B cell (primary cell): ENCODE results near the gene INO80C.

Experiments used
- EZH2 ChIP-seq: IDR thresholded peaks from 2 replicates; pipeline ENCODE4 v1.6.1; 2012; ENCODE audit warnings: borderline replicate concordance, low read depth, mild to moderate bottlenecking, moderate library complexity, low read length; ENCODE audit not compliant: insufficient read depth, poor library complexity, severe bottlenecking
- TF ChIP-seq, protein P1 (sequence below): fragments of 200-600 bp; IDR thresholded peaks from one replicate; pipeline ENCODE4 v1.8.0; 2022; ENCODE audit warnings: antibody characterized with exemption, mild to moderate bottlenecking

DNA sequence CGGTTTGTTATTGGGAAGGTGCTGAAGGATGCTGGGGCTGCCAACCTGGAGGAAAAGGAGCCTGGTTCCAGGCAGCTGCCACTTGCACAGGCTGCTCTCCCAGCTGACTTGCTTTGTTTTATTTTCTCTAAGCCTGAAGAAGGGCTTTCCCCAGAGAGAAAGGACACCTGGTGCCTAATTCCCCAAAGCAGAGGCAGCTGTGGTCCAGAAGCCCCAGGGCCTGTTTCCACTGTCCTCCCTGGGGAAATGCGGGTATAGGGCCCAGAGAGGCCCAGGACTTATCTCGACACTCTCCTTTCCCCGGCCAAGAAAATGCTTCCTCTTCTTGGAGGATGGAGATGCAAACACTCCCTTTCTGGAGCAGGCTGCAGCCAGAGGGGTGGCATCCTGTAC, 30.1 kb downstream of the INO80C start:
- TF ChIP-seq, protein P1, sequence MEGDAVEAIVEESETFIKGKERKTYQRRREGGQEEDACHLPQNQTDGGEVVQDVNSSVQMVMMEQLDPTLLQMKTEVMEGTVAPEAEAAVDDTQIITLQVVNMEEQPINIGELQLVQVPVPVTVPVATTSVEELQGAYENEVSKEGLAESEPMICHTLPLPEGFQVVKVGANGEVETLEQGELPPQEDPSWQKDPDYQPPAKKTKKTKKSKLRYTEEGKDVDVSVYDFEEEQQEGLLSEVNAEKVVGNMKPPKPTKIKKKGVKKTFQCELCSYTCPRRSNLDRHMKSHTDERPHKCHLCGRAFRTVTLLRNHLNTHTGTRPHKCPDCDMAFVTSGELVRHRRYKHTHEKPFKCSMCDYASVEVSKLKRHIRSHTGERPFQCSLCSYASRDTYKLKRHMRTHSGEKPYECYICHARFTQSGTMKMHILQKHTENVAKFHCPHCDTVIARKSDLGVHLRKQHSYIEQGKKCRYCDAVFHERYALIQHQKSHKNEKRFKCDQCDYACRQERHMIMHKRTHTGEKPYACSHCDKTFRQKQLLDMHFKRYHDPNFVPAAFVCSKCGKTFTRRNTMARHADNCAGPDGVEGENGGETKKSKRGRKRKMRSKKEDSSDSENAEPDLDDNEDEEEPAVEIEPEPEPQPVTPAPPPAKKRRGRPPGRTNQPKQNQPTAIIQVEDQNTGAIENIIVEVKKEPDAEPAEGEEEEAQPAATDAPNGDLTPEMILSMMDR = no peak
- TF ChIP-seq EZH2 = no peak
